PC-3 (cell line): ENCODE data around the gene VWA5A. TPM values are rescaled to one million over a fixed set of nuclear protein-coding genes. Genes with fewer than 3 reads are reported as not detected.

ENCODE experiments used
- ATAC-seq: fragments of 200-7000 bp; cut with Tn5 transposase; 2 replicates; pipeline ENCODE4 v1.9.1; 2020; ENCODE audit warnings: mild to moderate bottlenecking, moderate library complexity
- BruUV-seq: library from RNA; stranded (reverse); fragments of 400-500 nt; replicated peaks from 2 replicates; lab custom pipeline; 2021; lab: Mats Ljungman, UMichigan
- CTCF ChIA-PET: fragments of 300-600 bp; sonication (Branson Sonifier 250); formaldehyde crosslinking; loops from one replicate; lab custom pipeline; 2022; ENCODE audit warnings: antibody characterized with exemption; lab: Charles Lee
- POLR2A ChIA-PET: fragments of 300-600 bp; sonication (Branson Sonifier 250); formaldehyde crosslinking; loops from one replicate; lab custom pipeline; 2022; ENCODE audit warnings: antibody characterized with exemption; ENCODE audit not compliant: unreplicated experiment; lab: Charles Lee
- DNase-seq: peaks from one replicate; pipeline ENCODE4 v3.0.0-alpha.2; 2015
- H2AFZ ChIP-seq: fragments of 300-600 bp; sonication (generic); 2 replicates; pipeline ENCODE4 v1.6.0; 2016; ENCODE audit warnings: antibody characterized with exemption, low read length
- H3F3A ChIP-seq: fragments of 300-600 bp; sonication (generic); one replicate; pipeline ENCODE4 v1.6.0; 2017; ENCODE audit warnings: antibody characterized with exemption, low read length, control low read depth, mild to moderate bottlenecking; ENCODE audit not compliant: unreplicated experiment
- H3K27ac ChIP-seq: fragments of 300-600 bp; sonication (generic); 2 replicates; pipeline ENCODE4 v1.5.1; 2016; ENCODE audit warnings: mild to moderate bottlenecking, low read length
- H3K27me3 ChIP-seq: fragments of 300-600 bp; sonication (generic); 2 replicates; pipeline ENCODE4 v1.6.1; 2016; ENCODE audit warnings: low read length, mixed read lengths
- H3K36me3 ChIP-seq: fragments of 300-600 bp; sonication (generic); 2 replicates; pipeline ENCODE4 v1.6.1; 2016; ENCODE audit warnings: low read depth, mixed run types, low read length, mixed read lengths
- H3K4me1 ChIP-seq: fragments of 300-600 bp; sonication (generic); 2 replicates; pipeline ENCODE4 v1.5.1; 2016; ENCODE audit warnings: low read length; ENCODE audit not compliant: insufficient read depth
- H3K4me2 ChIP-seq: fragments of 300-600 bp; sonication (generic); 2 replicates; pipeline ENCODE4 v1.6.0; 2016; ENCODE audit warnings: low read length
- H3K4me3 ChIP-seq: fragments of 300-600 bp; sonication (generic); 2 replicates; pipeline ENCODE4 v1.5.1; 2016; ENCODE audit warnings: mild to moderate bottlenecking, low read length, mixed read lengths
- H3K79me2 ChIP-seq: fragments of 300-600 bp; sonication (generic); 2 replicates; pipeline ENCODE4 v1.6.1; 2017; ENCODE audit warnings: low read length, mixed read lengths
- H3K9ac ChIP-seq: fragments of 300-600 bp; sonication (generic); 2 replicates; pipeline ENCODE4 v1.6.0; 2016; ENCODE audit warnings: mild to moderate bottlenecking, low read length
- H3K9me2 ChIP-seq: fragments of 300-600 bp; sonication (generic); replicated peaks from 2 replicates; pipeline ENCODE4 v1.6.1; 2016; ENCODE audit warnings: mixed run types, low read length, mixed read lengths
- H3K9me3 ChIP-seq: fragments of 300-600 bp; sonication (generic); 2 replicates; pipeline ENCODE4 v1.6.1; 2016; ENCODE audit warnings: low read length, mixed read lengths
- H4K20me1 ChIP-seq: fragments of 300-600 bp; sonication (generic); 2 replicates; pipeline ENCODE4 v1.6.1; 2016; ENCODE audit warnings: low read length, mixed read lengths
- EZH2 ChIP-seq: fragments of 300-600 bp; sonication (generic); IDR thresholded peaks from one replicate; pipeline ENCODE4 v1.6.1; 2017; ENCODE audit warnings: antibody characterized with exemption, mild to moderate bottlenecking, low read length; ENCODE audit not compliant: unreplicated experiment
- EZH2phosphoT487 ChIP-seq: fragments of 300-600 bp; sonication (generic); IDR thresholded peaks from 2 replicates; pipeline ENCODE4 v1.6.1; 2018; ENCODE audit warnings: mild to moderate bottlenecking, antibody characterized with exemption, low read length, borderline replicate concordance
- intact Hi-C: fragments of 100-400 bp; cut with micrococcal nuclease; formaldehyde crosslinking; loops from 2 replicates; pipeline ENCODE4 v1.9.0; 2023
- total RNA-seq: library from RNA; depleted of rRNA; stranded (reverse); fragments of >200 nt; gene quantifications from 2 replicates; pipeline ENCODE4 v1.2.3, GENCODE V29; 2014; rRNA removed
- TF ChIP-seq, protein P1 (sequence below): fragments of 300-600 bp; sonication (generic); conservative IDR thresholded peaks from 2 replicates; pipeline ENCODE4 v1.5.1; 2017; ENCODE audit warnings: antibody characterized with exemption, low read depth, mild to moderate bottlenecking, low read length

VWA5A gene
- total RNA-seq, 1 experiment from 2014 or later, result not detected

DNA sequence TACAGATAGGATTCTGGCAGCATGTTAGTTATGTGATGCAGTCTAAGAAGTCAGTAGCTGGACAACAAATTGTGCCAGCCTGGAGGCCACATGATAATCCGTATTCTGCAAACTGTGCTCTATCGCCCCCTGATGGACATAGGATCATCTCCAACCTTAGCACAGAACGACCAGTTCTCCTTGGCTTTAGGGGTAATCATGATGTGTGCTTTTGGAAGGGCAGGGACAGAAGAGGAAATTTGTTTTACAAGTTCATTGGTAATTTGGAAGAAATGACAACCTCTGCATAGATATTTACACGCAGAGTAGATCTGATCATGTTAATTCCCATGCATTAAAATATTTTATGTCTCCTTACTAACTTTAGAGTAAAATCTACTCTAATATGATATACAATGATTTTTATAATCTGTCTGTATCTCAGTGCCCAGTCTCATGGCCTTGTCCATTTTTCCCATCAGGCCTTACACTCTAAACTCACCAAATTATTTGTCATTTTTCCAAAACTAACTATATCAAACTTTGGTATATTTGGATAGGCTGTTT lies 80.0 kb downstream of the VWA5A start:
- TF ChIP-seq, protein P1, sequence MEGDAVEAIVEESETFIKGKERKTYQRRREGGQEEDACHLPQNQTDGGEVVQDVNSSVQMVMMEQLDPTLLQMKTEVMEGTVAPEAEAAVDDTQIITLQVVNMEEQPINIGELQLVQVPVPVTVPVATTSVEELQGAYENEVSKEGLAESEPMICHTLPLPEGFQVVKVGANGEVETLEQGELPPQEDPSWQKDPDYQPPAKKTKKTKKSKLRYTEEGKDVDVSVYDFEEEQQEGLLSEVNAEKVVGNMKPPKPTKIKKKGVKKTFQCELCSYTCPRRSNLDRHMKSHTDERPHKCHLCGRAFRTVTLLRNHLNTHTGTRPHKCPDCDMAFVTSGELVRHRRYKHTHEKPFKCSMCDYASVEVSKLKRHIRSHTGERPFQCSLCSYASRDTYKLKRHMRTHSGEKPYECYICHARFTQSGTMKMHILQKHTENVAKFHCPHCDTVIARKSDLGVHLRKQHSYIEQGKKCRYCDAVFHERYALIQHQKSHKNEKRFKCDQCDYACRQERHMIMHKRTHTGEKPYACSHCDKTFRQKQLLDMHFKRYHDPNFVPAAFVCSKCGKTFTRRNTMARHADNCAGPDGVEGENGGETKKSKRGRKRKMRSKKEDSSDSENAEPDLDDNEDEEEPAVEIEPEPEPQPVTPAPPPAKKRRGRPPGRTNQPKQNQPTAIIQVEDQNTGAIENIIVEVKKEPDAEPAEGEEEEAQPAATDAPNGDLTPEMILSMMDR, result peak; percentile 95
- TF ChIP-seq EZH2 (no peak), EZH2phosphoT487 (no peak)
- H3K27me3 ChIP-seq, result peaks cover 2% of the 10 kb centered on the region; the same call in 1 of the 2 replicates
- H3K79me2 ChIP-seq, result no peaks in the 10 kb centered on the region
- H3K9me3 ChIP-seq, result no peaks in the 10 kb centered on the region
- H3K27ac ChIP-seq, result no peak overlapping the region
- H3K4me3 ChIP-seq, result no peak overlapping the region
- H4K20me1 ChIP-seq, result no peaks in the 10 kb centered on the region
- no peak overlapping the region for H3K9ac ChIP-seq
- DNase-seq (peak; percentile 79), ATAC-seq (peak; percentile 95)
- no peak overlapping the region for H3K4me2 ChIP-seq
- POLR2A ChIA-PET, result no interaction called here
- H3K4me1 ChIP-seq, result no peaks in the 10 kb centered on the region
- H2AFZ ChIP-seq, result no peak overlapping the region
- H3F3A ChIP-seq, result no peaks in the 10 kb centered on the region
- CTCF ChIA-PET, result interaction anchor here (0.9 to 1.6 kb wide), 2 partner anchors 21 to 124 kb away, joined by 3 to 8 read pairs; no protein-coding TSS in a partner anchor
- intact Hi-C loops, result loop anchor here (1.0 to 2.0 kb wide), 2 partner anchors 86 to 124 kb away; no protein-coding TSS in a partner anchor
- no peaks in the 10 kb centered on the region for H3K36me3 ChIP-seq
- no peaks in the 10 kb centered on the region for H3K9me2 ChIP-seq
- no TSS peak for BruUV-seq

Other genes with a start within 250 kb of the VWA5A start
- gene TMEM225, start 229.8 kb upstream of the VWA5A start, total RNA-seq, result not detected in 2 replicates
- gene OR8D4, start 213.3 kb upstream of the VWA5A start, total RNA-seq, result not detected in 2 replicates
- gene OR4D5, start 175.8 kb upstream of the VWA5A start, total RNA-seq, result not detected in 2 replicates
- not detected in 2 replicates for gene OR6T1, start 171.6 kb upstream of the VWA5A start, total RNA-seq
- not detected in 2 replicates for gene OR10S1, start 137.7 kb upstream of the VWA5A start, total RNA-seq
- gene OR10G6, start 120.3 kb upstream of the VWA5A start, total RNA-seq, result not detected in 2 replicates
- gene OR10G4, start 102.5 kb upstream of the VWA5A start, total RNA-seq, result not detected in 2 replicates
- gene OR10G9, start 92.4 kb upstream of the VWA5A start, total RNA-seq, result not detected in 2 replicates
- not detected in 2 replicates for gene OR10G8, start 88.7 kb upstream of the VWA5A start, total RNA-seq
- not detected in 2 replicates for gene OR10G7, start 74.1 kb upstream of the VWA5A start, total RNA-seq
- gene OR10D3, start 67.9 kb downstream of the VWA5A start, total RNA-seq, result 0.15 and 0.29 TPM in 2 replicates
- gene OR8G1, start 125.6 kb downstream of the VWA5A start, total RNA-seq, result not detected in 2 replicates
- 0.26 and 0.46 TPM in 2 replicates for gene OR8G5, start 140.9 kb downstream of the VWA5A start, total RNA-seq
- not detected in 2 replicates for gene OR8D1, start 198.5 kb downstream of the VWA5A start, total RNA-seq
- gene OR8D2, start 204.7 kb downstream of the VWA5A start, total RNA-seq, result not detected in 2 replicates